Bone marrow (tissue), 2 donors: ENCODE data around the gene NOD2.

Experiments
- DNase-seq, 2 donors: peaks; one replicate each; lab custom pipeline; 2025; lab: John Stamatoyannopoulos, UW

The NOD2 gene

GRCh38 chr16:50742576-50743200 is 49.3 kb downstream of the NOD2 start:
- DNase-seq: peak; percentile 24 to 50

- no peak for DNase-seq
These were observed 50.3 kb downstream of the NOD2 start for GRCh38 chr16:50743581-50744225.

- no peak for DNase-seq
These were observed 51.5 kb downstream of the NOD2 start for GRCh38 chr16:50744881-50745280.

GRCh38 chr16:50745940-50746339 is 52.5 kb downstream of the NOD2 start:
- DNase-seq: no peak

- peak in 1 of 2 donors; percentile 74 for DNase-seq
These were observed 54.0 kb downstream of the NOD2 start for GRCh38 chr16:50747207-50747956.

- no peak for DNase-seq
These were observed 58.1 kb downstream of the NOD2 start for GRCh38 chr16:50751528-50751927.

- DNase-seq: no peak
These were observed 59.2 kb downstream of the NOD2 start for GRCh38 chr16:50752471-50753235.

GRCh38 chr16:50756473-50756872 is 63.1 kb downstream of the NOD2 start:
- no peak for DNase-seq

GRCh38 chr16:50761267-50761666 is 67.9 kb downstream of the NOD2 start:
- DNase-seq: no peak

- DNase-seq: no peak
These were observed 68.8 kb downstream of the NOD2 start for GRCh38 chr16:50762241-50762640.

GRCh38 chr16:50763211-50763610 is 69.8 kb downstream of the NOD2 start:
- DNase-seq: no peak

GRCh38 chr16:50765260-50765659 is 71.9 kb downstream of the NOD2 start:
- no peak for DNase-seq

- DNase-seq: no peak
These were observed 72.5 kb downstream of the NOD2 start for GRCh38 chr16:50765861-50766260.

- no peak for DNase-seq
These were observed 73.8 kb downstream of the NOD2 start for GRCh38 chr16:50767197-50767596.

- no peak for DNase-seq
These were observed 78.0 kb downstream of the NOD2 start for GRCh38 chr16:50771366-50771765.

GRCh38 chr16:50774405-50774804 is 81.0 kb downstream of the NOD2 start:
- no peak for DNase-seq

GRCh38 chr16:50774960-50775359 is 81.6 kb downstream of the NOD2 start:
- no peak for DNase-seq

GRCh38 chr16:50776037-50776436 is 82.6 kb downstream of the NOD2 start:
- no peak for DNase-seq

GRCh38 chr16:50778284-50779163 is 85.1 kb downstream of the NOD2 start:
- DNase-seq: no peak

- DNase-seq: no peak
These were observed 87.6 kb downstream of the NOD2 start for GRCh38 chr16:50781043-50781442.

GRCh38 chr16:50781518-50781917 is 88.1 kb downstream of the NOD2 start:
- no peak for DNase-seq
